Calu3 (cell line): ENCODE measurements around the gene MARVELD1. TPM values are rescaled to one million over a fixed set of nuclear protein-coding genes. Genes with fewer than 3 reads are reported as not detected.

Source experiments
- BruUV-seq: library from RNA; stranded (reverse); fragments of 400-500 nt; replicated peaks from 2 replicates; lab custom pipeline; 2021; lab: Mats Ljungman, UMichigan
- CTCF ChIA-PET: fragments of 300-600 bp; sonication (Branson Sonifier 250); formaldehyde crosslinking; loops from one replicate; lab custom pipeline; 2022; ENCODE audit warnings: antibody characterized with exemption; lab: Charles Lee
- DNase-seq: peaks from one replicate; pipeline ENCODE4 v3.0.0; 2022
- H3K27ac Mint-ChIP-seq: one replicate; pipeline ENCODE4 v1.8.0; 2022; ENCODE audit warnings: mixed read lengths; ENCODE audit not compliant: unreplicated experiment
- H3K27me3 Mint-ChIP-seq: one replicate; pipeline ENCODE4 v1.8.0; 2022; ENCODE audit warnings: mixed read lengths; ENCODE audit not compliant: unreplicated experiment
- H3K36me3 Mint-ChIP-seq: one replicate; pipeline ENCODE4 v1.8.0; 2022; ENCODE audit warnings: mild to moderate bottlenecking, moderate library complexity, mixed read lengths; ENCODE audit not compliant: insufficient read depth, unreplicated experiment
- H3K4me1 Mint-ChIP-seq: one replicate; pipeline ENCODE4 v1.8.0; 2022; ENCODE audit warnings: mild to moderate bottlenecking, low read depth, mixed read lengths; ENCODE audit not compliant: unreplicated experiment
- H3K4me3 Mint-ChIP-seq: one replicate; pipeline ENCODE4 v1.8.0; 2022; ENCODE audit warnings: mild to moderate bottlenecking, low read depth, moderate library complexity, mixed read lengths; ENCODE audit not compliant: unreplicated experiment
- H3K9me3 Mint-ChIP-seq: one replicate; pipeline ENCODE4 v1.8.0; 2022; ENCODE audit warnings: low read depth, mixed read lengths; ENCODE audit not compliant: unreplicated experiment
- CTCF ChIP-seq: fragments of 200-600 bp; IDR thresholded peaks from one replicate; pipeline ENCODE4 v1.8.0; 2022; ENCODE audit warnings: antibody characterized with exemption; ENCODE audit not compliant: unreplicated experiment
- intact Hi-C: fragments of 100-400 bp; cut with micrococcal nuclease; formaldehyde crosslinking; loops from one replicate; pipeline ENCODE4 v1.10.0; 2022; ENCODE audit not compliant: unreplicated experiment
- total RNA-seq: library from RNA; stranded (reverse); gene quantifications from 2 replicates; pipeline ENCODE4 v1.2.3, GENCODE V29; 2022

The MARVELD1 gene
- total RNA-seq, 1 experiment from 2014 or later: 20.2 TPM

- CTCF ChIA-PET: no interaction called here
- no peaks in the 10 kb centered on the region for H3K9me3 Mint-ChIP-seq
- H3K4me3 Mint-ChIP-seq: no peak overlapping the region
Observed at GRCh38 chr10:97719602-97720001, 6.1 kb downstream of the MARVELD1 start.

GRCh38 chr10:97721871-97722780 is 8.6 kb downstream of the MARVELD1 start:
- CTCF ChIA-PET: no interaction called here
- BruUV-seq: no TSS peak
- no peak for DNase-seq
- no peaks in the 10 kb centered on the region for H3K27me3 Mint-ChIP-seq
- intact Hi-C loops: no loop called here
- peaks cover 22% of the 10 kb centered on the region for H3K36me3 Mint-ChIP-seq
- no peak for TF ChIP-seq CTCF
- H3K4me3 Mint-ChIP-seq: no peak overlapping the region
- peaks cover 21% of the 10 kb centered on the region for H3K4me1 Mint-ChIP-seq
- peak overlapping the region; percentile 60 for H3K27ac Mint-ChIP-seq
- H3K9me3 Mint-ChIP-seq: no peaks in the 10 kb centered on the region

More at GRCh38 chr10:97719602-97720001, 6.1 kb downstream of the MARVELD1 start:
- peaks cover 27% of the 10 kb centered on the region for H3K36me3 Mint-ChIP-seq
- peaks cover 21% of the 10 kb centered on the region for H3K4me1 Mint-ChIP-seq
- TF ChIP-seq CTCF: no peak
- H3K27ac Mint-ChIP-seq: peak overlapping the region; percentile 60
- no peaks in the 10 kb centered on the region for H3K27me3 Mint-ChIP-seq
- intact Hi-C loops: loop anchor here (5.0 kb wide), 1 partner anchor 42 kb away; no protein-coding TSS in a partner anchor
- BruUV-seq: no TSS peak
- DNase-seq: no peak

GRCh38 chr10:97723001-97723400 is 9.5 kb downstream of the MARVELD1 start:
- peaks cover 17% of the 10 kb centered on the region for H3K4me1 Mint-ChIP-seq
- TF ChIP-seq CTCF: no peak
- no TSS peak for BruUV-seq
- no peak overlapping the region for H3K4me3 Mint-ChIP-seq
- intact Hi-C loops: no loop called here
- no peak for DNase-seq
- no peaks in the 10 kb centered on the region for H3K27me3 Mint-ChIP-seq
- CTCF ChIA-PET: no interaction called here
- no peaks in the 10 kb centered on the region for H3K9me3 Mint-ChIP-seq
- H3K36me3 Mint-ChIP-seq: peaks cover 22% of the 10 kb centered on the region
- no peak overlapping the region for H3K27ac Mint-ChIP-seq

GRCh38 chr10:97724341-97724941 is 10.9 kb downstream of the MARVELD1 start:
- no peak for DNase-seq
- intact Hi-C loops: no loop called here
- CTCF ChIA-PET: interaction anchor here (0.6 to 0.7 kb wide), 2 partner anchors 15 to 260 kb away, joined by 5 to 6 read pairs; no protein-coding TSS in a partner anchor
- H3K27ac Mint-ChIP-seq: no peak overlapping the region
- no peak for TF ChIP-seq CTCF
- peaks cover 4% of the 10 kb centered on the region for H3K4me1 Mint-ChIP-seq
- H3K9me3 Mint-ChIP-seq: no peaks in the 10 kb centered on the region
- peaks cover 8% of the 10 kb centered on the region for H3K36me3 Mint-ChIP-seq
- no peak overlapping the region for H3K4me3 Mint-ChIP-seq
- BruUV-seq: no TSS peak
- H3K27me3 Mint-ChIP-seq: no peaks in the 10 kb centered on the region
